ENCODE data around the gene SLC25A10.

SLC25A10 gene

DNA sequence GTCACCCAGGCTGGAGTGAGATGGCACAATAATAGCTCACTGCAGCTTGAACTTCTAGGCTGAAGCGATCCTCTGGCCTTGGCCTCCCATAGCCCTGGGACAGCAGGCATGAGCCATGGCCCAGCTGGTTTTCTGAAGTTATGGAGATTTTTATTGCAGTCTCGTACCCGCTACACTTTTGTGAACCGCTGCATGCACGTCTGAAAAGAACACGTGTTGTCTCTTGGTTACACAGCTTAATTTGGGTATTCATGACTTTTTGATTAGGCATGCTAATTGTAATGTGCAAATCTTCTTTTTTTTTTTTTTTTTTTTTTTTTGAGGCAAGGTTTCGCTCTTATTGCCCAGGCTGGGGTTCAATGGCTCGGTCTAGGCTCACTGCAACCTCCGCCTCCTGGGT is 13.4 kb downstream of the SLC25A10 start:
- H3K27ac ChIP-seq = peak overlapping the region; percentile 81
- TF ChIP-seq, protein P1, sequence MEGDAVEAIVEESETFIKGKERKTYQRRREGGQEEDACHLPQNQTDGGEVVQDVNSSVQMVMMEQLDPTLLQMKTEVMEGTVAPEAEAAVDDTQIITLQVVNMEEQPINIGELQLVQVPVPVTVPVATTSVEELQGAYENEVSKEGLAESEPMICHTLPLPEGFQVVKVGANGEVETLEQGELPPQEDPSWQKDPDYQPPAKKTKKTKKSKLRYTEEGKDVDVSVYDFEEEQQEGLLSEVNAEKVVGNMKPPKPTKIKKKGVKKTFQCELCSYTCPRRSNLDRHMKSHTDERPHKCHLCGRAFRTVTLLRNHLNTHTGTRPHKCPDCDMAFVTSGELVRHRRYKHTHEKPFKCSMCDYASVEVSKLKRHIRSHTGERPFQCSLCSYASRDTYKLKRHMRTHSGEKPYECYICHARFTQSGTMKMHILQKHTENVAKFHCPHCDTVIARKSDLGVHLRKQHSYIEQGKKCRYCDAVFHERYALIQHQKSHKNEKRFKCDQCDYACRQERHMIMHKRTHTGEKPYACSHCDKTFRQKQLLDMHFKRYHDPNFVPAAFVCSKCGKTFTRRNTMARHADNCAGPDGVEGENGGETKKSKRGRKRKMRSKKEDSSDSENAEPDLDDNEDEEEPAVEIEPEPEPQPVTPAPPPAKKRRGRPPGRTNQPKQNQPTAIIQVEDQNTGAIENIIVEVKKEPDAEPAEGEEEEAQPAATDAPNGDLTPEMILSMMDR (IDR thresholded peaks at IDR 0.05) = no peak
- H3K79me2 ChIP-seq = no peaks in the 10 kb centered on the region
- H2AFZ ChIP-seq = no peak overlapping the region
- H3K9ac ChIP-seq = no peak overlapping the region
- H3K4me3 ChIP-seq (ENCODE audit: low read depth, low read length) = no peak overlapping the region
- no peak overlapping the region for H3K4me2 ChIP-seq (ENCODE audit: low read length)
- no peaks in the 10 kb centered on the region for H3K36me3 ChIP-seq (ENCODE audit: control insufficient read depth, insufficient read depth, low read length)
- no peaks in the 10 kb centered on the region for H3K9me3 ChIP-seq (ENCODE audit: control insufficient read depth, low read length)
- H3K4me1 ChIP-seq = peaks cover 37% of the 10 kb centered on the region
- H3K27me3 ChIP-seq (ENCODE audit: control insufficient read depth, insufficient read depth, low read length) = no peaks in the 10 kb centered on the region

DNA sequence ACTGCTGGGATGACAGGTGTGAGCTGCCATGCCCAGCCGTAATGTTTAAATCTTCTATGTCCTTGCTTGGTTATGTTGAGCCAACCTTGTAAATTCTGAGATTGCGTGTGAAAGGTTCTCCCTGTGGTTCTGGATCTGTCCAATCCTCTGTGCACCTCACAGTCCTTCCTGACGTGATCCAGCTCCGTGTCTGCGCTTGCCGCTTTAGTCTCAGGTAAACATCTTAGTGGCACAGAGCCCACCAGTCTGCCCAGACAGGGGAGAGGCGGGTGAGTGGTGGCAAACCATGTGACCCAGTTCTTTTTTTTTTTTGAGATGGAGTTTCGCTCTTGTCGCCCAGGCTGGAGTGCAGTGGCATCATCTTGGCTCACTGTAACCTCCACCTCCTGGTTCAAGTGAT is 13.9 kb downstream of the SLC25A10 start:
- Histone ChIP-seq H2AFZ (peak overlapping the region; percentile 43), H3K9me3 (ENCODE audit: control insufficient read depth, low read length) (no peaks in the 10 kb centered on the region), H3K27ac (peak overlapping the region; percentile 81), H3K79me2 (no peaks in the 10 kb centered on the region), H3K9ac (no peak overlapping the region), H3K4me3 (ENCODE audit: low read depth, low read length) (no peak overlapping the region), H3K36me3 (ENCODE audit: control insufficient read depth, insufficient read depth, low read length) (no peaks in the 10 kb centered on the region), H3K4me1 (peaks cover 36% of the 10 kb centered on the region), H3K27me3 (ENCODE audit: control insufficient read depth, insufficient read depth, low read length) (no peaks in the 10 kb centered on the region), H3K4me2 (ENCODE audit: low read length) (no peak overlapping the region)
- TF ChIP-seq, protein P1 (IDR thresholded peaks at IDR 0.05) = no peak

DNA sequence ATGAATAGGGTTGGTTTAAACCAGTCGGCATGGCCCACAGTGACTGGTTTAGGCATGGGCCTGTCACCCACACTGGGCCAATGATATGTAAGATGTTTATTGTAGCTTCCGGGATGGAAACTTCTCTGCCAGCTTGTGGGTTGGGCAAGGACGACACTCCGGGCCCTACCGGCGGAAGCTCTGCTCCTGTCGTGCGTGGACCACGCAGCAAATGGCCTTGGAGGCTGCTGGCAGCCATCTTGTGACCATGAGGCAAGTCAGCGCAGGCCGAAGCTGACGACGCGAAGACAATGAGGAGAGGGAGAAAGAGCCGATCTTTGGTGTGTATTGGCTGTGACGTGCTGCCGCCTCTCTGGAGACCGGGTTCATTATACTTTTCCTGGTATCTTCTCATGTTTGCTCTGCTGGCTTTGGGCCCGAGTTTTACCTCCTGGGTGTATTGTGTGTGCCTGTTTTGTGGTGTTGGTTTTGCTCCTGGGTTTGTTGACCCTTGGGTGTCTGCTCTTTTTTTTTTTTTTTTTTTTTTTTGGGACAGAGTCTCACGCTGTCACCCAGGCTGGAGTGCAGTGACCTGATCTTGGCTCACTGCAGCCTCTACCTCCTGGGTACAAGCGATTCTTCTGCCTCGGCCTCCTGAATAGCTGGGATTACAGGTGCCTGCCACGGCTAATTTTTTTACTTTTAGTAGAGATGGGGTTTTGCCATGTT is 15.4 kb downstream of the SLC25A10 start:
- H3K9ac ChIP-seq = no peak overlapping the region
- no peak overlapping the region for H3K4me2 ChIP-seq (ENCODE audit: low read length)
- peaks cover 25% of the 10 kb centered on the region for H3K4me1 ChIP-seq
- H3K36me3 ChIP-seq (ENCODE audit: control insufficient read depth, insufficient read depth, low read length) = no peaks in the 10 kb centered on the region
- no peak overlapping the region for H3K4me3 ChIP-seq (ENCODE audit: low read depth, low read length)
- TF ChIP-seq, protein P1 (IDR thresholded peaks at IDR 0.05) = no peak
- H3K27ac ChIP-seq = no peak overlapping the region
- H3K9me3 ChIP-seq (ENCODE audit: control insufficient read depth, low read length) = no peaks in the 10 kb centered on the region
- H3K79me2 ChIP-seq = no peaks in the 10 kb centered on the region
- H3K27me3 ChIP-seq (ENCODE audit: control insufficient read depth, insufficient read depth, low read length) = no peaks in the 10 kb centered on the region
- H2AFZ ChIP-seq = no peak overlapping the region

DNA sequence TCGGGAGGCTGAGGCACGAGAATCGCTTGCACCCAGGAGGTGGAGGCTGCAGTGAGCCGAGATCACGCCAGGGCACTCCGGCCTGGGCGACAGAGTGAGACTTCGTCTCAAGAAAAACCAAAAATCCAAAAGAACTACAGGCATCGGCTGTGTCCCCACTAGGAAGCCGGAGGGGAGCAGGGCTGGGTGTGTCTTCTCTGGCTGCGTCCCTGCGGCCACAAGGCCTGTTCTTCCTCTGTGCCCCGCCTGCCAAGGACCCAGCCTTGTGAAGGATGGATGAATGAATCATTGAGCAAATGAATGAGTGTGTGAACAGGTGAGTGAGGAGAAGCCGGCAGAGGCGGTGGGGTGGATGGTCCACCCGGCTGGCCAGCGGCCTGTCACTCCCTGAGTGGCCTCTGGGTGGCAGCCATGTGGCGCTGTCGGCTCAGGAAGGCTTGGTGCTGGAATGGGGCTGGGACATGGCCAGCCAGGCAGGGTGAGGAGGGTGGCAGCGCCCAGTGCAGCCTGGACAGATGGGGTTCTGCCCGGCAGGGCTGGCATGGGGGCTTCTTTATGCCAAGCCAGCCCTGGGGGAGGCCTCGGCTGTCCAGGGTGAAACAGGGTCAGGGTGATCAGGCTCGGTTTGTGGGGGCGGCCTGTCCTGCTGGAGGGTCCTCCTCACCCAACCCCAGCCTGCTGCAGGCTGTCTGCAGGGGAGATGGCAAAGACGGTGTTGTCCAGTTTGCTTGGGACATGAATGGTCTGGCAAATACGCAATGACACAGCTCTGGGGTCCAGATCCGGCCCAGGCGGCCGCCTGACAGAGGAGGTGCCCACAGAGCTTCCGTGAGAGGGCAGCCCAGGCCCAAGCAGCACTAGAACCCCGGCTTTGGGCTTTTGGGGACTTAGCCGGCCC is 21.7 kb downstream of the SLC25A10 start:
- H3K9ac ChIP-seq = no peak overlapping the region
- no peak overlapping the region for H3K4me2 ChIP-seq (ENCODE audit: low read length)
- H3K27me3 ChIP-seq (ENCODE audit: control insufficient read depth, insufficient read depth, low read length) = no peaks in the 10 kb centered on the region
- TF ChIP-seq, protein P1 (IDR thresholded peaks at IDR 0.05) = peak; percentile 96
- no peak overlapping the region for H3K4me3 ChIP-seq (ENCODE audit: low read depth, low read length)
- no peak overlapping the region for H3K27ac ChIP-seq
- H3K4me1 ChIP-seq = peaks cover 8% of the 10 kb centered on the region
- no peaks in the 10 kb centered on the region for H3K79me2 ChIP-seq
- no peaks in the 10 kb centered on the region for H3K36me3 ChIP-seq (ENCODE audit: control insufficient read depth, insufficient read depth, low read length)
- H3K9me3 ChIP-seq (ENCODE audit: control insufficient read depth, low read length) = no peaks in the 10 kb centered on the region
- no peak overlapping the region for H2AFZ ChIP-seq

Data from parathyroid adenoma (tissue), 2 donors.